GM19351 (cell line): ENCODE results near the gene RCAN2.

Experiments used
- ATAC-seq: cut with Tn5 transposase; IDR thresholded peaks from one replicate; pipeline ENCODE4 v1.9.1; 2021; ENCODE audit warnings: mild to moderate bottlenecking, moderate library complexity; ENCODE audit not compliant: unreplicated experiment

The RCAN2 gene

DNA sequence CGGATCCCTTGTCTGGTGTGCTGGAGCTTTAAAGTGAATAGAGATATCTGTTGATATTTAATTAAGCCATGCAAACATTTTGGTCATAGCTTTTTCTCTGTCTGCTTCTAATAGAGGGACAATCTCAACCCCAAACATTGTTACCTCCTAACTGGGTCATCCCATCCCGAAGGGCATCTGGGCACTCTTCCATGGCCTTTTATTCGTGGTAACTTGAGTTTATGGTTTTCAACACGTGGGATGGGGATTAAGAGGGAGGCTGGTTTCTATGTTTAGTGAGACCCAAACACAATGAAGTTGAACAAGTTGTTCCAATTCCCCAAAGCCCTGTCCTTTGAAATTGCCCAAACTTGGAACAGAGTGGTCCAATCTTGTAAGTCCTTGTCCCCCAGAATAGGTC, 319.1 kb downstream of the RCAN2 start:
- ATAC-seq, result no peak
